Measurements from ENCODE around the gene TMUB2.

GRCh38 chr17:44190481-44190880 is 3.7 kb downstream of the TMUB2 start:
- TF ChIP-seq CTCF (IDR thresholded peaks at IDR 0.05) (no peak), POLR2A (IDR thresholded peaks at IDR 0.05) (no peak), POLR2AphosphoS5 (IDR thresholded peaks at IDR 0.05; ENCODE audit: insufficient read depth in 1 of 2, low read depth in 1 of 2) (no peak)

Measured in vagina (tissue), 2 donors.